Mesenchymal stem cell (in vitro differentiated cells and primary cell): ENCODE data around the gene INS.

Experiments used
- DNase-seq: peaks from one replicate; pipeline ENCODE4 v3.0.0-alpha.2; 2013
- H2AFZ ChIP-seq: one replicate; pipeline ENCODE4 v1.6.1; 2013; ENCODE audit warnings: low read depth, mild to moderate bottlenecking, control low read depth, inconsistent platforms, low read length, moderate library complexity
- H2AK5ac ChIP-seq: 2 replicates; pipeline ENCODE4 v1.6.1; 2013; ENCODE audit warnings: low read length, moderate library complexity, mild to moderate bottlenecking, inconsistent platforms; ENCODE audit not compliant: severe bottlenecking
- H2BK120ac ChIP-seq: one replicate; pipeline ENCODE4 v1.6.1; 2013; ENCODE audit warnings: low read depth, mild to moderate bottlenecking, inconsistent platforms, low read length, moderate library complexity
- H2BK12ac ChIP-seq, 2 experiments: one replicate each; pipeline ENCODE4 v1.6.1; 2013; ENCODE audit warnings: inconsistent platforms in 2 of 2, low read length in 2 of 2, mild to moderate bottlenecking in 2 of 2, moderate library complexity in 2 of 2, control low read depth in 1 of 2
- H2BK15ac ChIP-seq: one replicate; pipeline ENCODE4 v1.6.1; 2013; ENCODE audit warnings: mild to moderate bottlenecking, low read depth, inconsistent platforms; ENCODE audit not compliant: poor library complexity, severe bottlenecking
- H2BK5ac ChIP-seq: 2 replicates; pipeline ENCODE4 v1.6.1; 2013; ENCODE audit warnings: low read depth, mild to moderate bottlenecking, low read length, control low read depth, inconsistent platforms; ENCODE audit not compliant: poor library complexity, severe bottlenecking
- H3K14ac ChIP-seq, 2 experiments: one replicate each; pipeline ENCODE4 v1.6.1; 2013; ENCODE audit warnings: inconsistent platforms in 2 of 2, low read length in 2 of 2, control low read depth in 1 of 2, mild to moderate bottlenecking in 1 of 2, moderate library complexity in 1 of 2
- H3K18ac ChIP-seq, 2 experiments: one replicate each; pipeline ENCODE4 v1.6.1; 2013; ENCODE audit warnings: inconsistent platforms in 2 of 2, low read length in 2 of 2, control low read depth in 1 of 2, low read depth in 1 of 2, mild to moderate bottlenecking in 1 of 2
- H3K23ac ChIP-seq, 2 experiments: one replicate each; pipeline ENCODE4 v1.6.1; 2013; ENCODE audit warnings: inconsistent platforms in 2 of 2, low read length in 2 of 2, mild to moderate bottlenecking in 2 of 2, moderate library complexity in 2 of 2, control low read depth in 1 of 2
- H3K27ac ChIP-seq: 2 replicates; pipeline ENCODE4 v1.5.1; 2013; ENCODE audit warnings: mild to moderate bottlenecking, moderate library complexity, low read length, control low read depth, inconsistent platforms; ENCODE audit not compliant: poor library complexity, severe bottlenecking
- H3K27me3 ChIP-seq, 2 experiments: 2 replicates each; pipeline versions ENCODE4 v1.6.1 to v1.7.0; 2013; ENCODE audit warnings: low read length in 2 of 2, mild to moderate bottlenecking in 2 of 2, moderate library complexity in 2 of 2, control low read depth in 1 of 2, inconsistent platforms in 1 of 2; ENCODE audit not compliant: control insufficient read depth in 1 of 2, insufficient read depth in 1 of 2
- H3K36me3 ChIP-seq, 2 experiments: 2 replicates each; pipeline versions ENCODE4 v1.6.1 to v1.7.0; 2013; ENCODE audit warnings: low read length in 2 of 2, control low read depth in 1 of 2, inconsistent platforms in 1 of 2, low read depth in 1 of 2, mild to moderate bottlenecking in 1 of 2; ENCODE audit not compliant: insufficient read depth in 2 of 2, control insufficient read depth in 1 of 2
- H3K4ac ChIP-seq, 2 experiments: one replicate each; pipeline ENCODE4 v1.6.1; 2013; ENCODE audit warnings: inconsistent platforms in 2 of 2, low read length in 2 of 2, mild to moderate bottlenecking in 2 of 2, moderate library complexity in 2 of 2, control low read depth in 1 of 2, low read depth in 1 of 2
- H3K4me1 ChIP-seq: 2 replicates; pipeline ENCODE4 v1.6.1; 2013; ENCODE audit warnings: low read depth, low read length, control low read depth; ENCODE audit not compliant: control insufficient read depth, insufficient read depth
- H3K4me2 ChIP-seq: 2 replicates; pipeline ENCODE4 v1.6.1; 2013; ENCODE audit warnings: low read length, mild to moderate bottlenecking, inconsistent platforms; ENCODE audit not compliant: poor library complexity, severe bottlenecking
- H3K4me3 ChIP-seq, 2 experiments: 2 replicates each; pipeline versions ENCODE4 v1.5.1 to v1.7.0; 2013; ENCODE audit warnings: low read length in 2 of 2, mild to moderate bottlenecking in 2 of 2, control low read depth in 1 of 2, low read depth in 1 of 2; ENCODE audit not compliant: insufficient read depth in 1 of 2
- H3K79me1 ChIP-seq: replicated peaks from 2 replicates; pipeline ENCODE4 v1.6.1; 2013; ENCODE audit warnings: mild to moderate bottlenecking, control low read depth, low read length, inconsistent platforms; ENCODE audit not compliant: poor library complexity, severe bottlenecking
- H3K9ac ChIP-seq: 2 replicates; pipeline ENCODE4 v1.7.0; 2013; ENCODE audit warnings: mild to moderate bottlenecking, low read length, moderate library complexity
- H3K9me3 ChIP-seq: 2 replicates; pipeline ENCODE4 v1.7.0; 2013; ENCODE audit warnings: mild to moderate bottlenecking, low read length; ENCODE audit not compliant: control insufficient read depth
- H4K8ac ChIP-seq: one replicate; pipeline ENCODE4 v1.6.1; 2013; ENCODE audit warnings: inconsistent platforms, mild to moderate bottlenecking, low read length, moderate library complexity
- H4K91ac ChIP-seq: one replicate; pipeline ENCODE4 v1.6.1; 2013; ENCODE audit warnings: mild to moderate bottlenecking, low read length, inconsistent platforms
- WGBS: methylation state at CpG from one replicate; pipeline ENCODE4 v1.1.7; 2013; ENCODE audit warnings: mixed read lengths; 5-methylcytosine and 5-hydroxymethylcytosine counted together

INS gene

GRCh38 chr11:2135018-2135569, 25.9 kb downstream of the INS start:
- H3K4me1 ChIP-seq, result peaks cover 44% of the 10 kb centered on the region
- H4K8ac ChIP-seq, result no peak overlapping the region
- H2AFZ ChIP-seq, result no peak overlapping the region
- no peak overlapping the region for H2BK12ac ChIP-seq
- DNase-seq, result no peak
- H3K27ac ChIP-seq, result no peak overlapping the region
- H2BK5ac ChIP-seq, result no peak overlapping the region
- peaks cover 0 to 43% of the 10 kb centered on the region in 2 experiments for H3K36me3 ChIP-seq
- no peak overlapping the region for H2AK5ac ChIP-seq
- H3K23ac ChIP-seq, result no peak overlapping the region
- H3K27me3 ChIP-seq, result peaks cover 3 to 72% of the 10 kb centered on the region in 2 experiments
- no peak overlapping the region for H3K4ac ChIP-seq
- no peak overlapping the region for H2BK15ac ChIP-seq
- no peaks in the 10 kb centered on the region for H3K9me3 ChIP-seq
- H3K4me2 ChIP-seq, result no peak overlapping the region
- peaks cover 9% of the 10 kb centered on the region for H3K79me1 ChIP-seq
- WGBS, result 86% methylated on average over 26 of the region's 26 CpGs
- H4K91ac ChIP-seq, result no peak overlapping the region
- no peak overlapping the region for H3K4me3 ChIP-seq
- H3K18ac ChIP-seq, result no peak overlapping the region
- no peak overlapping the region for H2BK120ac ChIP-seq
- no peak overlapping the region for H3K14ac ChIP-seq
- H3K9ac ChIP-seq, result no peak overlapping the region

DNA sequence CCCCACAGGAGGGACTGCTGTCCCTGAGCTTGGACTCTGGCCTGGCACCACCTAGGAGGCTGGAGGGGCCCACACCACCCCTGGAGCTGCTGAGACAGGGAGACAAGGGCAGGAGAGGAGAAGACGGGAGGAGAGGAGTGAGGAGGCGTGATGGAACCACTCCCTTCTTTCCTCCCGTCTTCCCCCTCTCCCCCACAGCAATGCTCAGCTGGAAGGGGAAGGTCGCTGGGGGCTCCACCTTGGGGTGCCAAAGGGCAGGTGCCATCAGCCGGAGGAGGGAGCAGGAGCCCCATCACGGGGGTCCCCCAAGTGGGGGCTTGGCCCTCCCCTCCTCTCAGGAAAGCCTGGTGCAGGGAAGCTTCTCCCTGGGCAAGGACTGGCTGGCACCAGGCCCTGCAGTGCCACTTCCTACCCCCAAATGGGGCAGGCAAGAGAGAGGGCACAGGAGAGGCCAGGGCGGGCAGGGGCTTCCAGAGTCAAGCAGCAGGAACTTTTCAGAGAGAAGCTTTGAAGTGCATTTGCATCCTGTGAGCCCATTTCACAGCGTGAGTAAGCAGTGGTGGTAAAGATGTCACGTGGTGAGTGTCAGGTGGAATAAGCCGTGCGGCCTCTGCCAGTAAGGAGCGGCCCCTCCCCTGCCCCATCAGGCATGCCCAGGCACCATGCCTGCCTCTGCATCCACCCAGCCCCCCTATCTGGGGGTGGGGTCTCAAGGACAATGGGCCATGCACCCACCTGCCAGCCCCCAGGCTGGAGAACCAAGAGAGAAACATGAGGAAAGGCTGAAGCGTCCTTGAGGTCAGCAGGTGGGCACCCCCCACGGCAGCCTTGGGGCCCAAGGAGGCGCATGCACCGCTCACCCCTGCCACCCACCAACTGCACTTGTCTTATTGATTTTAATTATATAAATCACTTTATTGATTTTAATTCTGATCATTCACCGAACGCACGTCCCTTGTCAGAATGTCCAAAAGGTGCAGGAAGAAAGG, 26.7 kb downstream of the INS start:
- no peak overlapping the region for H3K14ac ChIP-seq

DNA sequence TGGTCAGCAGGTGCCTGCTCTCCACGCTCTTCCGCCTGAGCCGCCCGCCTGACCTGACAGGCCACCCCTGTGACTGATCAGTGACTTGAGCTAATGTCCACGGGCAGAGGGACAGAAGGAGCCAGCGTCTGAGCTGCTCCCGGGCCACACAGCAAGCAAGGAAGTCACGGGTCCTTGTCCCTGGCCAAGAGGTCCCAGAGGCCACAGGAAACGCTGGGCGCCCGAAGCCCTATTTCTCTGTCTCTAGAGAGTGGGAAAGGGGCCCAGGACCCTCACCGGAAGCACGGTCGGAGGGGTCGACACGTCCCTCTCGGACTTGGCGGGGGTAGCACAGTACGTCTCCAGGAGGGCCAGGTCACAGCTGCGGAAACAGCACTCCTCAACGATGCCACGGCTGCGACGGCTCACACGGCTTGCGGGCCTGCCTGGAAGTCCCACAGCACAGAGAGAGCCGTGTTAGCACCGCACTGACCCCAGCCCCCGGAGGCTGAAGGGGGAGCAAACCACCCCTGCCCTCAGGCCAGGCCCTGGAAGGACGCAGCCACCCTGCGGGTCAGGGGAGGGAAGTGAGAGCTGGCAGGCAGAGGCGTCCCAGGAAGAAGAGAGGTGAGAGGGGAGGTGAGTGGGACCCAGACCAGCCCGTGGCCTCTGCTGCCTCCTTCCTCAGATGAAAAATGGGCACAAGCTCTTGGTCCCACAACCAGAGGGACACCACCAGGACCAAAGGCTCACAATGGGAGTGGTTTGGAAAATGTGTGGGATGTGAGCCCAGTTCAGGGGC, 27.6 kb downstream of the INS start:
- WGBS, result 73% methylated on average over 32 of the region's 33 CpGs
- no peak for DNase-seq
- H3K27me3 ChIP-seq, result peaks cover 0 to 71% of the 10 kb centered on the region in 2 experiments

More for the DNA sequence above, 26.7 kb downstream of the INS start:
- no peak overlapping the region for H2AK5ac ChIP-seq
- H3K4ac ChIP-seq, result no peak overlapping the region
- no peak overlapping the region for H3K9ac ChIP-seq
- no peak for DNase-seq
- H3K36me3 ChIP-seq, result peaks cover 0 to 50% of the 10 kb centered on the region in 2 experiments
- no peak overlapping the region for H3K23ac ChIP-seq
- H3K79me1 ChIP-seq, result peaks cover 9% of the 10 kb centered on the region
- no peak overlapping the region for H2BK15ac ChIP-seq
- H2BK120ac ChIP-seq, result no peak overlapping the region
- no peaks in the 10 kb centered on the region for H3K9me3 ChIP-seq
- H2BK12ac ChIP-seq, result no peak overlapping the region
- no peak overlapping the region for H4K8ac ChIP-seq
- H3K27me3 ChIP-seq, result peaks cover 0 to 65% of the 10 kb centered on the region in 2 experiments
- H4K91ac ChIP-seq, result no peak overlapping the region
- peaks cover 37% of the 10 kb centered on the region for H3K4me1 ChIP-seq
- peak overlapping the region in 1 of 2 experiments; percentile 37 for H3K18ac ChIP-seq
- no peak overlapping the region for H2AFZ ChIP-seq
- H3K4me3 ChIP-seq, result no peak overlapping the region
- no peak overlapping the region for H2BK5ac ChIP-seq
- no peak overlapping the region for H3K27ac ChIP-seq
- 79% methylated on average over 13 of the region's 19 CpGs for WGBS
- H3K4me2 ChIP-seq, result no peak overlapping the region

More for the DNA sequence above, 27.6 kb downstream of the INS start:
- Histone ChIP-seq H3K4me1 (peaks cover 31% of the 10 kb centered on the region), H3K79me1 (peaks cover 9% of the 10 kb centered on the region), H3K14ac (no peak overlapping the region), H3K4me3 (no peak overlapping the region), H3K23ac (no peak overlapping the region), H3K18ac (peak overlapping the region in 1 of 2 experiments; percentile 21), H2AK5ac (no peak overlapping the region), H2AFZ (no peak overlapping the region), H3K4ac (no peak overlapping the region), H3K9ac (no peak overlapping the region), H2BK12ac (no peak overlapping the region), H2BK15ac (no peak overlapping the region), H4K8ac (no peak overlapping the region), H3K9me3 (no peaks in the 10 kb centered on the region), H4K91ac (no peak overlapping the region), H2BK5ac (no peak overlapping the region), H2BK120ac (no peak overlapping the region), H3K27ac (no peak overlapping the region), H3K4me2 (no peak overlapping the region), H3K36me3 (peaks cover 0 to 53% of the 10 kb centered on the region in 2 experiments)
